ENCODE measurements around the gene EPHB2. TPM values are rescaled to one million over a fixed set of nuclear protein-coding genes. Genes with fewer than 3 reads are reported as not detected.

Gene EPHB2
- total and polyA plus RNA-seq, 8 donors = 0.13 to 88.1 (median 2.6) TPM; not detected in 1

- Histone ChIP-seq H3K4me3 (no peak overlapping the region), H3K4me1 (peaks cover 0 to 10% (median 4%) of the 10 kb centered on the region in 4 donors), H3K27me3 (peaks cover 15 to 55% (median 32%) of the 10 kb centered on the region in 3 donors), H3K9me3 (peaks cover 0 to 9% (median 3%) of the 10 kb centered on the region in 4 donors), H3K27ac (no peak overlapping the region), H3K36me3 (no peaks in the 10 kb centered on the region)
- WGBS, 5 donors = 71 to 82% (median 80%) methylated on average over 7 of the region's 7 CpGs
- DNase-seq = no peak
- intact Hi-C loops (cut with DNase I; ENCODE audit: low total_unique reads) = no loop called here
- no peak for TF ChIP-seq POLR2A (IDR thresholded peaks at IDR 0.05)
- TF ChIP-seq, protein P1, sequence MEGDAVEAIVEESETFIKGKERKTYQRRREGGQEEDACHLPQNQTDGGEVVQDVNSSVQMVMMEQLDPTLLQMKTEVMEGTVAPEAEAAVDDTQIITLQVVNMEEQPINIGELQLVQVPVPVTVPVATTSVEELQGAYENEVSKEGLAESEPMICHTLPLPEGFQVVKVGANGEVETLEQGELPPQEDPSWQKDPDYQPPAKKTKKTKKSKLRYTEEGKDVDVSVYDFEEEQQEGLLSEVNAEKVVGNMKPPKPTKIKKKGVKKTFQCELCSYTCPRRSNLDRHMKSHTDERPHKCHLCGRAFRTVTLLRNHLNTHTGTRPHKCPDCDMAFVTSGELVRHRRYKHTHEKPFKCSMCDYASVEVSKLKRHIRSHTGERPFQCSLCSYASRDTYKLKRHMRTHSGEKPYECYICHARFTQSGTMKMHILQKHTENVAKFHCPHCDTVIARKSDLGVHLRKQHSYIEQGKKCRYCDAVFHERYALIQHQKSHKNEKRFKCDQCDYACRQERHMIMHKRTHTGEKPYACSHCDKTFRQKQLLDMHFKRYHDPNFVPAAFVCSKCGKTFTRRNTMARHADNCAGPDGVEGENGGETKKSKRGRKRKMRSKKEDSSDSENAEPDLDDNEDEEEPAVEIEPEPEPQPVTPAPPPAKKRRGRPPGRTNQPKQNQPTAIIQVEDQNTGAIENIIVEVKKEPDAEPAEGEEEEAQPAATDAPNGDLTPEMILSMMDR (IDR thresholded peaks at IDR 0.05) = no peak
- no peak for TF ChIP-seq POLR2AphosphoS5 (IDR thresholded peaks at IDR 0.05)
- no peak for TF ChIP-seq EP300 (IDR thresholded peaks at IDR 0.05)
Observed at GRCh38 chr1:22955146-22955545, 244.5 kb downstream of the EPHB2 start.

- 57 to 61% (median 59%) methylated on average over 3 of the region's 3 CpGs for WGBS, 5 donors
- intact Hi-C loops (cut with DNase I; ENCODE audit: low total_unique reads) = no loop called here
- peaks cover 15 to 40% (median 29%) of the 10 kb centered on the region in 3 donors for H3K27me3 ChIP-seq
- no peak for TF ChIP-seq POLR2AphosphoS5 (IDR thresholded peaks at IDR 0.05)
- no peak for TF ChIP-seq EP300 (IDR thresholded peaks at IDR 0.05)
- no peak for TF ChIP-seq POLR2A (IDR thresholded peaks at IDR 0.05)
- TF ChIP-seq, protein P1 (IDR thresholded peaks at IDR 0.05) = no peak
- H3K4me1 ChIP-seq = peaks cover 0 to 10% (median 4%) of the 10 kb centered on the region in 4 donors
- H3K9me3 ChIP-seq = no peaks in the 10 kb centered on the region
- H3K4me3 ChIP-seq = no peak overlapping the region
- no peak for DNase-seq
- H3K27ac ChIP-seq = no peak overlapping the region
- H3K36me3 ChIP-seq = no peaks in the 10 kb centered on the region
Observed at GRCh38 chr1:22957066-22957465, 246.4 kb downstream of the EPHB2 start.

DNA sequence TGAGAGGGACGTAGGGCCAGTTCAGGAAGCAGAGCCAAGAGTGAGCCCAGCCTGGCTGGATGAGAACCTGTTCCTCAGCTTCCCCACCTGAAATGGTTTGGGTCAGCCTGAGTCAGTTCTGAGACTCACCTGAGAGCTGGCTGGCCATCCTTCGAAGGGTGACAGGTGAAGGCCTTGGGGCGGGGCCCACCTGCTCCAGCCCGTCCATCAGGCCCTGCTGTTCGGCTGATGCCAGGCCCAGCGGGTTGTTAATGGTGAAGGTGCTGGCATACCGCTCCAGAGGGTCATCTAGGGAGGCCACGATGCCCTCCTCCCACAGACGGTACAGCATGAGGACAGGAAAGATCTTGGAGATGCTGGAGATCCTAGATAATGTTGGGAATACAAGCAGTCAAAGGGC is 247.9 kb downstream of the EPHB2 start:
- Histone ChIP-seq H3K4me1 (peaks cover 0 to 2% (median under 1%) of the 10 kb centered on the region in 4 donors), H3K36me3 (no peaks in the 10 kb centered on the region), H3K9me3 (no peaks in the 10 kb centered on the region), H3K27me3 (peaks cover 5 to 25% (median 15%) of the 10 kb centered on the region in 3 donors), H3K27ac (no peak overlapping the region), H3K4me3 (no peak overlapping the region)
- TF ChIP-seq EP300 (IDR thresholded peaks at IDR 0.05) (no peak), POLR2AphosphoS5 (IDR thresholded peaks at IDR 0.05) (no peak), POLR2A (IDR thresholded peaks at IDR 0.05) (no peak)
- TF ChIP-seq, protein P1 (IDR thresholded peaks at IDR 0.05) = no peak
- WGBS, 5 donors = 79 to 89% (median 87%) methylated on average over 8 to 9 of the region's 9 CpGs
- intact Hi-C loops (cut with DNase I; ENCODE audit: low total_unique reads) = no loop called here
- DNase-seq = no peak

DNA sequence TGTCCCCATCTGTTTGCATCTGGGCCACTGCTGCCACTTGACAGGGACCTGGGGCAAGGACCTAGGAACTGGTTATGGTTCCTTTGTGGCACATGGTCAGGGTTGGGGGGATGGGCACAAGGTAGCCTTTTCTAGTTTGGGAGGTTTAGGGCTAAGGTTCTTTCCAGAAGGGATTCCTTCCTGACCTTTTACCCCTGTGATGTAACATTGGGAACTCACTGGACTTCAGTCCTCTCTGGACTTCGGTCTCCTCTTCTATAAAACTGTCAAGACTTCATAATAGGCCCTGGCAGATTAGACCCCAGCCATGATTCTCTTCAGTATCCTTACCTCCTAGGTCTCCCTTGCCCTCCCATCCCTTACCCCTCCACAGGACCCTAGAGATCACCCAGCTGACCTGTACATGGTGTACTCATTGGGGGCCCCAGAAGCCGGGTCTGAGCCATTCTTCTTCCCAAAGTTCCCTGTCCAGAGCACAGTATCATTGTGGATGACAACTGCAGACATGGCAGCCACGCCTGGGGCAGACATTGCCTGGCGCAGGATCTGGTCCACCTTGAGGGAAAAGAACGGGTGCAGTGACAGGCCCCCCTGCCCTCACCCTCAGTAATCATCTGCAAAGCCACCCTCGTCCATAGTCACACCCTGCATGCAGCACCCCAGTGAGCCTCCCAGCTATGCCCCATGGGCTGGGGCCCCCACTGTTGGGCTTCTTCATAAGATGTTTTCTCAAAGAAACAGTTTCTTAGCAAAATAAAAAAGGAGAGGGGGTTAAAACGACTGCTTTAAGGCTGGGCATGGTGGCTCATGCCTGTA is 249.1 kb downstream of the EPHB2 start:
- Histone ChIP-seq H3K4me3 (no peak overlapping the region), H3K9me3 (no peaks in the 10 kb centered on the region), H3K27me3 (peaks cover 0 to 19% (median 8%) of the 10 kb centered on the region in 3 donors), H3K27ac (no peak overlapping the region), H3K4me1 (peaks cover 0 to 3% (median 0%) of the 10 kb centered on the region in 4 donors), H3K36me3 (no peaks in the 10 kb centered on the region)
- WGBS, 5 donors = 72 to 81% (median 74%) methylated on average over 5 to 7 of the region's 7 CpGs
- intact Hi-C loops (cut with DNase I; ENCODE audit: low total_unique reads) = loop anchor here (10.0 kb wide), 1 partner anchor 255 kb away; no protein-coding TSS in a partner anchor
- no peak for DNase-seq
- TF ChIP-seq EP300 (IDR thresholded peaks at IDR 0.05) = no peak
- TF ChIP-seq POLR2AphosphoS5 (IDR thresholded peaks at IDR 0.05) = no peak
